H1 (cell line): ENCODE measurements around the gene NUDT6. TPM values are rescaled to one million over a fixed set of nuclear protein-coding genes. Genes with fewer than 3 reads are reported as not detected.

Experiments
- CTCF ChIA-PET: fragments of 300-600 bp; sonication (Branson Sonifier 250); formaldehyde crosslinking; loops from one replicate; lab custom pipeline; 2021; ENCODE audit not compliant: partially characterized antibody; lab: Charles Lee
- POLR2A ChIA-PET: fragments of 300-600 bp; sonication (Branson Sonifier 250); formaldehyde crosslinking; loops from one replicate; lab custom pipeline; 2021; ENCODE audit warnings: inconsistent platforms; ENCODE audit not compliant: partially characterized antibody; lab: Charles Lee
- DNase-seq, 2 experiments: peaks; one replicate each; pipeline versions ENCODE4 v3.0.0 to v3.0.0-alpha.2; 2010 to 2022; ENCODE audit warnings: low spot score in 2 of 2, low read depth in 1 of 2, mixed read lengths in 1 of 2
- FAIRE-seq: peaks from 2 replicates; lab custom pipeline; 2011; peaks lifted over from hg19 to GRCh38; lab: Jason Lieb, UNC
- H2AFZ ChIP-seq: 2 replicates; pipeline ENCODE4 v1.8.1; 2012; ENCODE audit warnings: low read length, inconsistent platforms
- H2AK5ac ChIP-seq: 2 replicates; pipeline ENCODE4 v1.6.1; 2013; ENCODE audit warnings: low read depth, low read length
- H2BK120ac ChIP-seq: replicated peaks from 2 replicates; pipeline ENCODE3; 2013; ENCODE audit warnings: low read depth, low read length, inconsistent platforms
- H2BK12ac ChIP-seq: 2 replicates; pipeline ENCODE4 v1.6.1; 2013; ENCODE audit warnings: low read depth, low read length
- H2BK15ac ChIP-seq: 2 replicates; pipeline ENCODE4 v1.6.1; 2013; ENCODE audit warnings: low read length
- H2BK20ac ChIP-seq: 2 replicates; pipeline ENCODE4 v1.6.1; 2013; ENCODE audit warnings: low read length
- H2BK5ac ChIP-seq: 2 replicates; pipeline ENCODE4 v1.6.1; 2013; ENCODE audit warnings: low read depth, low read length
- H3K14ac ChIP-seq: 2 replicates; pipeline ENCODE4 v1.6.1; 2013; ENCODE audit warnings: inconsistent platforms; ENCODE audit not compliant: insufficient read length
- H3K18ac ChIP-seq: 2 replicates; pipeline ENCODE4 v1.6.1; 2013; ENCODE audit warnings: low read length; ENCODE audit errors: extremely low read depth
- H3K23ac ChIP-seq: 2 replicates; pipeline ENCODE4 v1.6.1; 2013; ENCODE audit warnings: inconsistent platforms; ENCODE audit not compliant: insufficient read length
- H3K23me2 ChIP-seq: 2 replicates; pipeline ENCODE4 v1.6.1; 2013; ENCODE audit warnings: low read depth, low read length
- H3K27ac ChIP-seq: 2 replicates; pipeline ENCODE4 v1.6.1; 2011; ENCODE audit warnings: low read depth, low read length, inconsistent platforms
- H3K27me3 ChIP-seq, 4 experiments: replicated peaks in 1 of 4; 1 replicate in 1 of 4; 2 replicates in 3 of 4; pipeline versions ENCODE4 v1.6.1 to v1.8.1; 2011 to 2013; ENCODE audit warnings: low read length in 3 of 4, mild to moderate bottlenecking in 3 of 4, inconsistent platforms in 2 of 4, mixed read lengths in 2 of 4, moderate library complexity in 1 of 4; ENCODE audit not compliant: control insufficient read depth in 3 of 4, insufficient read depth in 3 of 4; ENCODE audit errors: extremely low read depth in 1 of 4
- H3K36me3 ChIP-seq, 4 experiments: 2 replicates each; pipeline versions ENCODE4 v1.6.1 to v1.8.1; 2011 to 2013; ENCODE audit warnings: mild to moderate bottlenecking in 4 of 4, low read length in 3 of 4, moderate library complexity in 2 of 4, control low read depth in 1 of 4, inconsistent platforms in 1 of 4; ENCODE audit not compliant: insufficient read depth in 4 of 4, control insufficient read depth in 2 of 4
- H3K4ac ChIP-seq: replicated peaks from 2 replicates; pipeline ENCODE3; 2013; ENCODE audit warnings: low read length, low read depth, mixed read lengths, inconsistent platforms; ENCODE audit not compliant: insufficient read length
- H3K4me1 ChIP-seq, 4 experiments: replicated peaks in 1 of 4; 1 replicate in 1 of 4; 2 replicates in 3 of 4; pipeline versions ENCODE4 v1.6.1 to v1.8.1; 2011 to 2013; ENCODE audit warnings: low read length in 3 of 4, inconsistent platforms in 2 of 4, mixed read lengths in 1 of 4; ENCODE audit not compliant: insufficient read depth in 4 of 4, control insufficient read depth in 3 of 4
- H3K4me2 ChIP-seq, 2 experiments: 2 replicates each; pipeline versions ENCODE4 v1.6.1 to v1.8.1; 2011 to 2013; ENCODE audit warnings: low read depth in 2 of 2, low read length in 2 of 2, control low read depth in 1 of 2, inconsistent platforms in 1 of 2, mild to moderate bottlenecking in 1 of 2; ENCODE audit not compliant: insufficient read depth in 1 of 2
- H3K4me3 ChIP-seq, 4 experiments: fragments of 200-600, 300-600 bp in 1 of 4; sonication (generic), shearing (Covaris generic), sonication (Bioruptor Twin) in 1 of 4; 2 replicates each; pipeline versions ENCODE4 v1.5.1 to v1.8.1; 2011 to 2016; ENCODE audit warnings: low read length in 4 of 4, low read depth in 3 of 4, control low read depth in 2 of 4, inconsistent platforms in 2 of 4, mild to moderate bottlenecking in 2 of 4, mixed read lengths in 1 of 4, moderate library complexity in 1 of 4; ENCODE audit not compliant: insufficient read depth in 2 of 4; ENCODE audit errors: extremely low read depth in 1 of 4
- H3K56ac ChIP-seq: replicated peaks from 2 replicates; pipeline ENCODE3; 2013; ENCODE audit warnings: low read depth, mild to moderate bottlenecking, mixed read lengths, low read length, inconsistent platforms; ENCODE audit not compliant: insufficient read length
- H3K79me1 ChIP-seq: 2 replicates; pipeline ENCODE4 v1.6.1; 2013; ENCODE audit warnings: low read depth, low read length, control low read depth
- H3K79me2 ChIP-seq, 2 experiments: 2 replicates each; pipeline versions ENCODE4 v1.6.1 to v1.8.1; 2012 to 2013; ENCODE audit warnings: low read length in 2 of 2, mild to moderate bottlenecking in 2 of 2, inconsistent platforms in 1 of 2; ENCODE audit not compliant: insufficient read depth in 2 of 2, control insufficient read depth in 1 of 2
- H3K9ac ChIP-seq, 4 experiments: replicated peaks in 1 of 4; 1 replicate in 1 of 4; 2 replicates in 3 of 4; pipeline versions ENCODE4 v1.6.1 to v1.8.1; 2011 to 2013; ENCODE audit warnings: low read depth in 3 of 4, low read length in 3 of 4, control low read depth in 2 of 4, mild to moderate bottlenecking in 2 of 4, moderate library complexity in 2 of 4, inconsistent platforms in 1 of 4; ENCODE audit errors: extremely low read depth in 1 of 4
- H3K9me3 ChIP-seq, 2 experiments: 2 replicates each; pipeline versions ENCODE4 v1.6.1 to v1.8.1; 2012 to 2013; ENCODE audit warnings: mild to moderate bottlenecking in 2 of 2, moderate library complexity in 2 of 2, control low read depth in 1 of 2, inconsistent platforms in 1 of 2, low read depth in 1 of 2, low read length in 1 of 2, mixed read lengths in 1 of 2; ENCODE audit not compliant: insufficient read depth in 2 of 2
- H4K20me1 ChIP-seq, 2 experiments: replicated peaks in 1 of 2; 2 replicates each; pipeline versions ENCODE3 to v1.8.1; 2011 to 2013; ENCODE audit warnings: inconsistent platforms in 2 of 2, low read length in 2 of 2, mild to moderate bottlenecking in 1 of 2; ENCODE audit not compliant: insufficient read depth in 2 of 2, control insufficient read depth in 1 of 2
- H4K5ac ChIP-seq: 2 replicates; pipeline ENCODE4 v1.6.1; 2013; ENCODE audit warnings: low read length, low read depth, mixed read lengths, inconsistent platforms; ENCODE audit not compliant: insufficient read length
- H4K8ac ChIP-seq: 2 replicates; pipeline ENCODE4 v1.8.0; 2013; ENCODE audit warnings: mild to moderate bottlenecking, moderate library complexity, low read length, inconsistent platforms; ENCODE audit not compliant: insufficient read depth; ENCODE audit errors: extremely low read depth
- H4K91ac ChIP-seq: replicated peaks from 2 replicates; pipeline ENCODE3; 2013; ENCODE audit warnings: low read length, mixed read lengths, inconsistent platforms; ENCODE audit not compliant: insufficient read length
- ATF3 ChIP-seq: IDR thresholded peaks from 2 replicates; pipeline ENCODE4 v1.6.1; 2011; ENCODE audit warnings: low read depth, mild to moderate bottlenecking, low read length; ENCODE audit not compliant: insufficient read depth
- KDM5A ChIP-seq: fragments of 200-600 bp; IDR thresholded peaks from 2 replicates; pipeline ENCODE4 v1.7.1; 2012; ENCODE audit warnings: mild to moderate bottlenecking, low read length, inconsistent platforms, mixed read lengths
- WGBS, 2 experiments: shearing (Covaris generic) in 1 of 2; methylation state at CpG; one replicate each; pipeline versions ENCODE4 v1.1.6 to v1.1.7; 2013 to 2015; ENCODE audit warnings: low lambda C conversion rate in 2 of 2, mixed read lengths in 2 of 2, inconsistent platforms in 1 of 2, low coverage in 1 of 2, missing lambda C conversion rate in 1 of 2; ENCODE audit not compliant: insufficient replicate concordance in 2 of 2, insufficient coverage in 1 of 2, insufficient read length in 1 of 2; ENCODE audit errors: extremely low coverage in 1 of 2, missing lambda C conversion rate in 1 of 2; 5-methylcytosine and 5-hydroxymethylcytosine counted together
- polyA plus RNA-seq, 7 experiments: library from polyadenylated mRNA; depleted of rRNA in 3 of 7; stranded (reverse) in 5 of 7; unstranded in 2 of 7; fragments of >200 nt in 5 of 7; fragments of 200-250 nt in 2 of 7; gene quantifications; 1 replicate in 5 of 7; 2 replicates in 1 of 7; 4 replicates in 1 of 7; pipeline versions ENCODE4 v1.2.1 to v1.2.3, GENCODE V29; 2011 to 2013; ENCODE audit warnings: missing spikeins in 2 of 7, mixed read lengths in 2 of 7
- total RNA-seq: library from RNA; stranded (reverse); fragmentation: NEBNext Ultra II Directional; extraction: Animal tissue kit (Norgen Biotek cat#: 25700); gene quantifications from 2 replicates; pipeline ENCODE4 v1.2.1, GENCODE V29; 2021

NUDT6 gene
- total and polyA plus RNA-seq, 2 of the 8 experiments (the other 6 are each of a cell fraction or from before 2014, with no cell fraction given) = 5.0 to 12.4 TPM

GRCh38 chr4:122863639-122864038, 58.8 kb downstream of the NUDT6 start:
- H3K36me3 ChIP-seq = peaks cover 0 to 10% (median 3%) of the 10 kb centered on the region in 4 experiments; a peak in 3 of 8 replicates
- POLR2A ChIA-PET = interaction anchor here (1.1 to 4.0 kb wide), 6 partner anchors 9 to 36 kb away, joined by 3 to 12 read pairs (median 8); no protein-coding TSS in a partner anchor
- H3K14ac ChIP-seq = no peak overlapping the region
- H3K23me2 ChIP-seq = peaks cover 3% of the 10 kb centered on the region
- peaks cover 0 to 10% (median 1%) of the 10 kb centered on the region in 4 experiments; a peak in 3 of 7 replicates for H3K4me1 ChIP-seq
- no peak overlapping the region for H2AFZ ChIP-seq
- no peak for FAIRE-seq
- H3K4ac ChIP-seq = no peak overlapping the region
- no peak overlapping the region for H3K18ac ChIP-seq
- no peak overlapping the region for H4K5ac ChIP-seq
- H4K91ac ChIP-seq = no peak overlapping the region
- H3K79me1 ChIP-seq = no peaks in the 10 kb centered on the region; the same call in 1 of the 2 replicates
- CTCF ChIA-PET = interaction anchor here (1.6 kb wide), 1 partner anchor 97 kb away, joined by 4 read pairs; no protein-coding TSS in a partner anchor
- no peaks in the 10 kb centered on the region for H3K27me3 ChIP-seq
- H2AK5ac ChIP-seq = no peak overlapping the region
- WGBS, 2 experiments = 85% methylated on average over 1 of the region's 1 CpG; no CpG with 5 or more reads in 1 of the 2 experiments
- H2BK5ac ChIP-seq = no peak overlapping the region
- no peak overlapping the region for H3K9ac ChIP-seq
- no peak overlapping the region for H2BK12ac ChIP-seq
- H4K8ac ChIP-seq = no peak overlapping the region
- H3K4me3 ChIP-seq = no peak overlapping the region
- H3K56ac ChIP-seq = no peak overlapping the region
- TF ChIP-seq ATF3 (no peak), KDM5A (no peak)
- H3K4me2 ChIP-seq = no peak overlapping the region
- H3K23ac ChIP-seq = no peak overlapping the region
- no peaks in the 10 kb centered on the region for H3K9me3 ChIP-seq
- no peak for DNase-seq
- H2BK120ac ChIP-seq = no peak overlapping the region
- H3K27ac ChIP-seq = no peak overlapping the region
- no peak overlapping the region for H2BK20ac ChIP-seq
- peaks cover 20 to 24% of the 10 kb centered on the region in 2 experiments for H4K20me1 ChIP-seq
- H3K79me2 ChIP-seq = peaks cover 51 to 98% of the 10 kb centered on the region in 2 experiments
- no peak overlapping the region for H2BK15ac ChIP-seq
